BLaER1 treated with 17β-estradiol and CSF1 and Interleukin-3, amounts not matched to agents 10 nM and 100 nM (cell line): ENCODE results near the gene ZNF488.

Source experiments
- H3K27ac ChIP-seq, 11 experiments: shearing (Covaris generic); formaldehyde crosslinking; 2 replicates each; pipeline ENCODE4 v1.8.1; 2022
- H3K27me3 ChIP-seq, 11 experiments: shearing (Covaris generic); formaldehyde crosslinking; 2 replicates each; pipeline ENCODE4 v1.8.1; 2022
- H3K36me3 ChIP-seq, 11 experiments: shearing (Covaris generic); formaldehyde crosslinking; 2 replicates each; pipeline ENCODE4 v1.8.1; 2022
- H3K4me1 ChIP-seq, 10 experiments: shearing (Covaris generic); formaldehyde crosslinking; 2 replicates each; pipeline ENCODE4 v1.8.1; 2022
- H3K4me2 ChIP-seq, 11 experiments: shearing (Covaris generic); formaldehyde crosslinking; 2 replicates each; pipeline ENCODE4 v1.8.1; 2022
- H3K4me3 ChIP-seq, 10 experiments: shearing (Covaris generic); formaldehyde crosslinking; 2 replicates each; pipeline ENCODE4 v1.8.1; 2022
- H3K9ac ChIP-seq, 11 experiments: shearing (Covaris generic); formaldehyde crosslinking; 2 replicates each; pipeline ENCODE4 v1.8.1; 2022
- H3K9me3 ChIP-seq, 11 experiments: shearing (Covaris generic); formaldehyde crosslinking; replicated peaks in 1 of 11; 2 replicates each; pipeline ENCODE4 v1.8.1; 2022
- H4K20me1 ChIP-seq, 11 experiments: shearing (Covaris generic); formaldehyde crosslinking; 2 replicates each; pipeline ENCODE4 v1.8.1; 2022
- Cebpa-rat ChIP-seq, 11 experiments: shearing (Covaris generic); IDR thresholded peaks; 2 replicates each; pipeline ENCODE4 v1.8.1; 2022

Gene ZNF488

GRCh38 chr10:47379901-47380300 lies 4.2 kb downstream of the ZNF488 start:
- Histone ChIP-seq H3K9me3 (no peaks in the 10 kb centered on the region), H3K36me3 (no peaks in the 10 kb centered on the region), H3K27me3 (peaks cover 0 to 20% (median 15%) of the 10 kb centered on the region in 11 experiments; a peak in 12 of 22 replicates), H3K4me3 (no peak overlapping the region), H3K4me1 (peaks cover 0 to 34% (median 25%) of the 10 kb centered on the region in 10 experiments; a peak in 16 of 20 replicates), H4K20me1 (no peaks in the 10 kb centered on the region), H3K27ac (no peak overlapping the region), H3K4me2 (no peak overlapping the region), H3K9ac (no peak overlapping the region)
- no peak for TF ChIP-seq Cebpa-rat (IDR thresholded peaks at IDR 0.05)

GRCh38 chr10:47379445-47379785 lies 4.7 kb downstream of the ZNF488 start:
- H3K27me3 ChIP-seq, result peaks cover 0 to 20% (median 15%) of the 10 kb centered on the region in 11 experiments; a peak in 12 of 22 replicates
- peaks cover 0 to 31% (median 24%) of the 10 kb centered on the region in 10 experiments; a peak in 15 of 20 replicates for H3K4me1 ChIP-seq

GRCh38 chr10:47378606-47379444 lies 5.3 kb downstream of the ZNF488 start:
- peaks cover 0 to 20% (median 15%) of the 10 kb centered on the region in 11 experiments; a peak in 12 of 22 replicates for H3K27me3 ChIP-seq
- H3K4me3 ChIP-seq, result no peak overlapping the region
- no peaks in the 10 kb centered on the region for H3K36me3 ChIP-seq
- TF ChIP-seq Cebpa-rat (IDR thresholded peaks at IDR 0.05), result no peak
- H4K20me1 ChIP-seq, result no peaks in the 10 kb centered on the region
- H3K9me3 ChIP-seq, result no peaks in the 10 kb centered on the region
- peak overlapping the region in 2 of 11 experiments; percentile 16 to 22; a peak in 2 of 22 replicates for H3K4me2 ChIP-seq
- H3K27ac ChIP-seq, result no peak overlapping the region
- H3K9ac ChIP-seq, result no peak overlapping the region
- H3K4me1 ChIP-seq, result peaks cover 0 to 28% (median 22%) of the 10 kb centered on the region in 10 experiments; a peak in 15 of 20 replicates

More at GRCh38 chr10:47379445-47379785, 4.7 kb downstream of the ZNF488 start:
- Histone ChIP-seq H4K20me1 (no peaks in the 10 kb centered on the region), H3K36me3 (no peaks in the 10 kb centered on the region), H3K27ac (no peak overlapping the region), H3K4me3 (no peak overlapping the region), H3K9ac (no peak overlapping the region), H3K4me2 (no peak overlapping the region), H3K9me3 (no peaks in the 10 kb centered on the region)
- TF ChIP-seq Cebpa-rat (IDR thresholded peaks at IDR 0.05), result no peak

- Histone ChIP-seq H4K20me1 (no peaks in the 10 kb centered on the region), H3K27ac (no peak overlapping the region), H3K9ac (0 out of 22 replicates have a peak overlapping the region, but pooled peaks of 1 of the 11 experiments have one; percentile 5), H3K36me3 (no peaks in the 10 kb centered on the region), H3K4me2 (peak overlapping the region in 6 of 11 experiments; percentile 16 to 50 (median 24); a peak in 8 of 22 replicates), H3K9me3 (no peaks in the 10 kb centered on the region), H3K4me1 (peaks cover 0 to 21% (median 15%) of the 10 kb centered on the region in 10 experiments; a peak in 13 of 20 replicates), H3K27me3 (peaks cover 0 to 20% (median 15%) of the 10 kb centered on the region in 11 experiments; a peak in 12 of 22 replicates), H3K4me3 (no peak overlapping the region)
- TF ChIP-seq Cebpa-rat (IDR thresholded peaks at IDR 0.05), result no peak
Measured at GRCh38 chr10:47378183-47378510, 5.9 kb downstream of the ZNF488 start.

- H3K9me3 ChIP-seq, result no peaks in the 10 kb centered on the region
- H3K27ac ChIP-seq, result no peak overlapping the region
- peaks cover 0 to 20% (median 15%) of the 10 kb centered on the region in 11 experiments; a peak in 12 of 22 replicates for H3K27me3 ChIP-seq
- H3K4me3 ChIP-seq, result no peak overlapping the region
- TF ChIP-seq Cebpa-rat (IDR thresholded peaks at IDR 0.05), result no peak
- no peak overlapping the region for H3K9ac ChIP-seq
- H4K20me1 ChIP-seq, result no peaks in the 10 kb centered on the region
- H3K36me3 ChIP-seq, result no peaks in the 10 kb centered on the region
- H3K4me2 ChIP-seq, result peak overlapping the region in 7 of 11 experiments; percentile 15 to 50 (median 22); a peak in 10 of 22 replicates
- H3K4me1 ChIP-seq, result peaks cover 0 to 30% (median 23%) of the 10 kb centered on the region in 10 experiments; a peak in 18 of 20 replicates
Measured at GRCh38 chr10:47376522-47377220, 7.4 kb downstream of the ZNF488 start.

GRCh38 chr10:47374611-47375536 lies 9.2 kb downstream of the ZNF488 start:
- Histone ChIP-seq H4K20me1 (no peaks in the 10 kb centered on the region), H3K4me2 (no peak overlapping the region), H3K9me3 (no peaks in the 10 kb centered on the region), H3K4me3 (no peak overlapping the region), H3K27me3 (peaks cover 0 to 20% (median 15%) of the 10 kb centered on the region in 11 experiments; a peak in 12 of 22 replicates), H3K36me3 (no peaks in the 10 kb centered on the region), H3K27ac (no peak overlapping the region), H3K9ac (no peak overlapping the region), H3K4me1 (peaks cover 0 to 47% (median 34%) of the 10 kb centered on the region in 10 experiments; a peak in 19 of 20 replicates)
- TF ChIP-seq Cebpa-rat (IDR thresholded peaks at IDR 0.05), result no peak

- no peak for TF ChIP-seq Cebpa-rat (IDR thresholded peaks at IDR 0.05)
- peaks cover 0 to 15% (median 11%) of the 10 kb centered on the region in 11 experiments; a peak in 12 of 22 replicates for H3K27me3 ChIP-seq
- H4K20me1 ChIP-seq, result no peaks in the 10 kb centered on the region
- no peaks in the 10 kb centered on the region for H3K9me3 ChIP-seq
- H3K36me3 ChIP-seq, result no peaks in the 10 kb centered on the region
- H3K9ac ChIP-seq, result no peak overlapping the region
- peak overlapping the region; percentile 8 to 60 (median 44); a peak in 19 of 22 replicates for H3K4me2 ChIP-seq
- no peak overlapping the region for H3K4me3 ChIP-seq
- H3K27ac ChIP-seq, result no peak overlapping the region
- H3K4me1 ChIP-seq, result peaks cover 0 to 55% (median 32%) of the 10 kb centered on the region in 10 experiments; a peak in 19 of 20 replicates
Measured at GRCh38 chr10:47372726-47373125, 11.4 kb downstream of the ZNF488 start.
